Kidney epithelial cell (primary cell): ENCODE results near the gene SLC22A1. TPM values are rescaled to one million over a fixed set of nuclear protein-coding genes. Genes with fewer than 3 reads are reported as not detected.

Experiments
- DNase-seq: peaks from one replicate; pipeline ENCODE4 v3.0.0-alpha.2; 2010; ENCODE audit warnings: low read depth
- H3K27me3 ChIP-seq: 2 replicates; pipeline ENCODE4 v1.6.0; 2011; ENCODE audit warnings: low read length; ENCODE audit not compliant: control insufficient read depth, insufficient read depth
- H3K36me3 ChIP-seq: 2 replicates; pipeline ENCODE4 v1.5.1; 2011; ENCODE audit warnings: low read length; ENCODE audit not compliant: control insufficient read depth, insufficient read depth
- H3K4me3 ChIP-seq: 2 replicates; pipeline ENCODE4 v1.5.1; 2011; ENCODE audit warnings: low read depth, mild to moderate bottlenecking, control low read depth, low read length
- CTCF ChIP-seq: IDR thresholded peaks from 2 replicates; pipeline ENCODE4 v1.5.1; 2011; ENCODE audit warnings: mild to moderate bottlenecking, moderate library complexity, low read length, control low read depth, inconsistent platforms; ENCODE audit not compliant: insufficient read depth, poor library complexity, severe bottlenecking
- total RNA-seq: library from RNA; depleted of rRNA; stranded (reverse); fragments of >200 nt; gene quantifications from 2 replicates; pipeline ENCODE4 v1.2.3, GENCODE V29; 2015

The SLC22A1 gene
- total RNA-seq, 1 donor from 2014 or later, result 1.3 TPM

GRCh38 chr6:160092602-160093001 lies 29.0 kb upstream of the SLC22A1 start:
- peaks cover 8% of the 10 kb centered on the region for H3K36me3 ChIP-seq

GRCh38 chr6:160093061-160093460 lies 28.6 kb upstream of the SLC22A1 start:
- no peak for TF ChIP-seq CTCF
- Histone ChIP-seq H3K27me3 (no peaks in the 10 kb centered on the region), H3K36me3 (peaks cover 9% of the 10 kb centered on the region), H3K4me3 (no peak overlapping the region)
- DNase-seq, result no peak

More at GRCh38 chr6:160092602-160093001, 29.0 kb upstream of the SLC22A1 start:
- no peaks in the 10 kb centered on the region for H3K27me3 ChIP-seq
- DNase-seq, result no peak
- H3K4me3 ChIP-seq, result no peak overlapping the region
- no peak for TF ChIP-seq CTCF

- DNase-seq, result no peak
- no peak for TF ChIP-seq CTCF
- Histone ChIP-seq H3K27me3 (no peaks in the 10 kb centered on the region), H3K4me3 (no peak overlapping the region), H3K36me3 (peaks cover 9% of the 10 kb centered on the region)
Measured at GRCh38 chr6:160093946-160094345, 27.7 kb upstream of the SLC22A1 start.

- Histone ChIP-seq H3K27me3 (no peaks in the 10 kb centered on the region), H3K36me3 (peaks cover 6% of the 10 kb centered on the region), H3K4me3 (no peak overlapping the region)
- TF ChIP-seq CTCF, result no peak
- DNase-seq, result no peak
Measured at GRCh38 chr6:160095146-160095845, 26.3 kb upstream of the SLC22A1 start.

GRCh38 chr6:160101277-160102205 lies 20.1 kb upstream of the SLC22A1 start:
- no peak for TF ChIP-seq CTCF
- peaks cover 1% of the 10 kb centered on the region for H3K36me3 ChIP-seq
- no peaks in the 10 kb centered on the region for H3K27me3 ChIP-seq
- DNase-seq, result no peak
- no peak overlapping the region for H3K4me3 ChIP-seq
